ENCODE data around the gene PIP4K2A. TPM values are rescaled to one million over a fixed set of nuclear protein-coding genes. Genes with fewer than 3 reads are reported as not detected.
A peak's percentile ranks its signal among the peaks of the same experiment; 100 is the strongest.

Gene PIP4K2A
- total and polyA plus RNA-seq, 2 of the 8 experiments (the other 6 are each of a cell fraction or from before 2014, with no cell fraction given) = 19.0 to 60.9 TPM

- TF ChIP-seq MAX (IDR thresholded peaks at IDR 0.05) = peak; percentile 92
- no peak for TF ChIP-seq MAFK (IDR thresholded peaks at IDR 0.05; ENCODE audit: low read depth, low read length)
- TF ChIP-seq CTCF (IDR thresholded peaks at IDR 0.05; ENCODE audit: control extremely low read depth in 1 of 3, insufficient read depth in 1 of 3, low read depth in 1 of 3, low read length in 3 of 3) = no peak
- TF ChIP-seq KDM1A (IDR thresholded peaks at IDR 0.05; ENCODE audit: borderline replicate concordance, low read length) = peak; percentile 59; the same call in 1 of the 2 replicates
- peak; percentile 18 for TF ChIP-seq KDM4A (IDR thresholded peaks at IDR 0.05; ENCODE audit: low read depth, low read length, severe bottlenecking)
- no peak for TF ChIP-seq KDM5A (IDR thresholded peaks at IDR 0.05; ENCODE audit: low read length)
Measured at GRCh38 chr10:22714479-22715289, at the start of gene PIP4K2A (continued).

All from H1 (cell line).